HL-60 (cell line): ENCODE measurements around the gene CCNY.

Experiments
- GABPA ChIP-seq: IDR thresholded peaks from 2 replicates; pipeline ENCODE4 v1.6.1; 2012; ENCODE audit warnings: low read depth
- POLR2AphosphoS5 ChIP-seq: IDR thresholded peaks from 2 replicates; pipeline ENCODE4 v1.6.1; 2012; ENCODE audit warnings: low read depth
- TF ChIP-seq, protein P1 (sequence below): IDR thresholded peaks from 2 replicates; pipeline ENCODE4 v1.6.1; 2012; ENCODE audit warnings: low read depth; ENCODE audit not compliant: insufficient replicate concordance
- TF ChIP-seq, protein P2 (sequence below): IDR thresholded peaks from one replicate; pipeline ENCODE4 v1.5.1; 2011; ENCODE audit warnings: low read length, control low read depth, inconsistent platforms; ENCODE audit not compliant: insufficient read depth

DNA sequence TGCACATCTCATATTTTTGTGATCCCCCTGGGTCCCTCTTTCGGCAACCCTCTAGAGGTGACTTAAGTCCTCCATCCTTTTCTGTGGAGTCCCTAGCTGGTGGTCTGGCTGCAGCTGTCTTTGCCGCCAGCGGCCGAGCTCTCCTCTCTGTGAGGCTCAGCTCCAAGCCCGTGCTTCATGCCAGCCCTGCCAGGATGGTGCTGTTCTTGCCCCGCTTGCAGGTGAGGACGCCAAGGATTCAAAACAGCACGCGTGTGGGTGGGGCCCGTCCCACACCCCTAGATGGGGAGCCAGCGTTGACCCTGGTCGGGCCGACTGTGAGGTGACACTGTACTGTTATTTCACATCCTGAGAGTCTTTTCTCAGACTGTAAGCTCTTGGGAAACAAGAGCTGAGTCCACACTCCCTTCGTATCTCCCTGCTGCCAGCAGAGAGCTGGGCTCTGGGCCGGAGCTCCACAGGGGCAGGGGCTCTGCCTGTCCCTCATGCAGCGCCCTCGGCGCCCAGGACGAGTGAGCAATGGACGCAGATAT, 232.2 kb downstream of the CCNY start:
- TF ChIP-seq GABPA (no peak), POLR2AphosphoS5 (no peak)
- TF ChIP-seq, protein P1, sequence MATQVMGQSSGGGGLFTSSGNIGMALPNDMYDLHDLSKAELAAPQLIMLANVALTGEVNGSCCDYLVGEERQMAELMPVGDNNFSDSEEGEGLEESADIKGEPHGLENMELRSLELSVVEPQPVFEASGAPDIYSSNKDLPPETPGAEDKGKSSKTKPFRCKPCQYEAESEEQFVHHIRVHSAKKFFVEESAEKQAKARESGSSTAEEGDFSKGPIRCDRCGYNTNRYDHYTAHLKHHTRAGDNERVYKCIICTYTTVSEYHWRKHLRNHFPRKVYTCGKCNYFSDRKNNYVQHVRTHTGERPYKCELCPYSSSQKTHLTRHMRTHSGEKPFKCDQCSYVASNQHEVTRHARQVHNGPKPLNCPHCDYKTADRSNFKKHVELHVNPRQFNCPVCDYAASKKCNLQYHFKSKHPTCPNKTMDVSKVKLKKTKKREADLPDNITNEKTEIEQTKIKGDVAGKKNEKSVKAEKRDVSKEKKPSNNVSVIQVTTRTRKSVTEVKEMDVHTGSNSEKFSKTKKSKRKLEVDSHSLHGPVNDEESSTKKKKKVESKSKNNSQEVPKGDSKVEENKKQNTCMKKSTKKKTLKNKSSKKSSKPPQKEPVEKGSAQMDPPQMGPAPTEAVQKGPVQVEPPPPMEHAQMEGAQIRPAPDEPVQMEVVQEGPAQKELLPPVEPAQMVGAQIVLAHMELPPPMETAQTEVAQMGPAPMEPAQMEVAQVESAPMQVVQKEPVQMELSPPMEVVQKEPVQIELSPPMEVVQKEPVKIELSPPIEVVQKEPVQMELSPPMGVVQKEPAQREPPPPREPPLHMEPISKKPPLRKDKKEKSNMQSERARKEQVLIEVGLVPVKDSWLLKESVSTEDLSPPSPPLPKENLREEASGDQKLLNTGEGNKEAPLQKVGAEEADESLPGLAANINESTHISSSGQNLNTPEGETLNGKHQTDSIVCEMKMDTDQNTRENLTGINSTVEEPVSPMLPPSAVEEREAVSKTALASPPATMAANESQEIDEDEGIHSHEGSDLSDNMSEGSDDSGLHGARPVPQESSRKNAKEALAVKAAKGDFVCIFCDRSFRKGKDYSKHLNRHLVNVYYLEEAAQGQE, result no peak
- TF ChIP-seq, protein P2, sequence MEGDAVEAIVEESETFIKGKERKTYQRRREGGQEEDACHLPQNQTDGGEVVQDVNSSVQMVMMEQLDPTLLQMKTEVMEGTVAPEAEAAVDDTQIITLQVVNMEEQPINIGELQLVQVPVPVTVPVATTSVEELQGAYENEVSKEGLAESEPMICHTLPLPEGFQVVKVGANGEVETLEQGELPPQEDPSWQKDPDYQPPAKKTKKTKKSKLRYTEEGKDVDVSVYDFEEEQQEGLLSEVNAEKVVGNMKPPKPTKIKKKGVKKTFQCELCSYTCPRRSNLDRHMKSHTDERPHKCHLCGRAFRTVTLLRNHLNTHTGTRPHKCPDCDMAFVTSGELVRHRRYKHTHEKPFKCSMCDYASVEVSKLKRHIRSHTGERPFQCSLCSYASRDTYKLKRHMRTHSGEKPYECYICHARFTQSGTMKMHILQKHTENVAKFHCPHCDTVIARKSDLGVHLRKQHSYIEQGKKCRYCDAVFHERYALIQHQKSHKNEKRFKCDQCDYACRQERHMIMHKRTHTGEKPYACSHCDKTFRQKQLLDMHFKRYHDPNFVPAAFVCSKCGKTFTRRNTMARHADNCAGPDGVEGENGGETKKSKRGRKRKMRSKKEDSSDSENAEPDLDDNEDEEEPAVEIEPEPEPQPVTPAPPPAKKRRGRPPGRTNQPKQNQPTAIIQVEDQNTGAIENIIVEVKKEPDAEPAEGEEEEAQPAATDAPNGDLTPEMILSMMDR, result no peak
